ENCODE results near the gene TRIM28. TPM values are rescaled to one million over a fixed set of nuclear protein-coding genes. Genes with fewer than 3 reads are reported as not detected.

Gene TRIM28
- polyA plus RNA-seq, 3 donors: 16.2 to 234 (median 35.0) TPM

DNA sequence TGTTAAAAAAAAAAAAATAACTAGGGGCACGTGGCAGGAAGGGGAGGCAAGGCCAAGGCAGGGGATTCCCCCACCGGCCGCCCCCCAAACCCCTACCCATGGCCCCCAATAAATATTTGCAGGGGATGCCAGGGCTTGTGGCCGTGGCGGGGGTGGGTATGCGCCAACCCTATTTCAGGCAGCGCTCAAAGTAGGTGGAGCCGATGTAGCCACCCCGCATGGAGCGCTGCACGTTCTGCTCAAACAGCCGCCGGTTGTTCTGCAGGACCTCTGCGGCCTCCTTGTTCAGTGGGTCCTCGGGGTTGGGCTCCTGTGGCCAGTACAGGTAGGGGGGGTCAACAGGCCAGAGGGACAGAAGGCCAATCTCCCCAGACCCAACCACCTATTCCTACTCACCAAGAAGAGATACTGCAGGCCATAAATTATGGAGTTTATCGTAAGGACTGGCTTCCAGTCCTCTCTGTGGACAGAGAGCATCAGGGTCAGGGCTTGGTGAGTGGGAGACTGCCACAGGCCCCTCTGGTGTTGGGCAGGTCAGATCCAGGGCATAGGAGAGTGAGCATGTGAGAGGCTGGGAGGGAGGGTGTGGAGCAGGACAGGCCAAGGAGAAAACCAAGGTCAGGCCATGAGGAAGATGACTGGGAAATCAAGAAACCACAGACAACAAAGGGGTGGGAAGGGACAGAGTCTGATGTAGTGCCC, 12.2 kb downstream of the TRIM28 start:
- Histone ChIP-seq H4K20me1 (ENCODE audit: insufficient read depth, low read length) (peaks cover 20% of the 10 kb centered on the region), H3K27me3 (ENCODE audit: control insufficient read depth in 2 of 2, insufficient read depth in 2 of 2, low read length in 2 of 2) (peaks cover 0 to 4% of the 10 kb centered on the region in 2 donors), H3K4me3 (replicated peaks in 1 of 3; ENCODE audit: low read depth in 2 of 3, low read length in 3 of 3) (peak overlapping the region in 1 of 3 experiments; percentile 95), H3K79me2 (ENCODE audit: insufficient read depth, low read length) (peaks cover 52% of the 10 kb centered on the region), H3K27ac (ENCODE audit: low read depth in 1 of 2, low read length in 2 of 2) (peak overlapping the region; percentile 95 to 98), H3K9ac (ENCODE audit: insufficient read depth, low read length, poor library complexity, severe bottlenecking) (no peak overlapping the region), H2AFZ (ENCODE audit: insufficient read depth, low read depth, low read length, poor library complexity, severe bottlenecking) (no peak overlapping the region), H3K4me1 (ENCODE audit: control insufficient read depth in 1 of 2, insufficient read depth in 2 of 2, low read length in 2 of 2) (peaks cover 50 to 61% of the 10 kb centered on the region in 2 donors), H3K36me3 (replicated peaks in 1 of 2; ENCODE audit: control insufficient read depth in 1 of 2, insufficient read depth in 2 of 2, low read length in 2 of 2) (peaks cover 37 to 47% of the 10 kb centered on the region in 2 donors), H3K4me2 (replicated peaks; ENCODE audit: extremely low read depth, low read length, poor library complexity, severe bottlenecking) (peak overlapping the region; percentile 80), H3K9me3 (replicated peaks in 1 of 2; ENCODE audit: control insufficient read depth in 1 of 2, insufficient read depth in 1 of 2, low read length in 2 of 2) (no peaks in the 10 kb centered on the region)
- H3K27ac Mint-ChIP-seq: peak overlapping the region; percentile 82 to 99 (median 97)
- peak overlapping the region in 1 of 2 donors; percentile 10 for H3K4me3 Mint-ChIP-seq
- DNase-seq: no peak
- peaks cover 3 to 5% (median 4%) of the 10 kb centered on the region in 3 donors for H3K27me3 Mint-ChIP-seq (ENCODE audit: low read depth in 3 of 3)
- 96% methylated on average over 8 of the region's 16 CpGs for WGBS (ENCODE audit: insufficient coverage)
- TF ChIP-seq, protein P1, sequence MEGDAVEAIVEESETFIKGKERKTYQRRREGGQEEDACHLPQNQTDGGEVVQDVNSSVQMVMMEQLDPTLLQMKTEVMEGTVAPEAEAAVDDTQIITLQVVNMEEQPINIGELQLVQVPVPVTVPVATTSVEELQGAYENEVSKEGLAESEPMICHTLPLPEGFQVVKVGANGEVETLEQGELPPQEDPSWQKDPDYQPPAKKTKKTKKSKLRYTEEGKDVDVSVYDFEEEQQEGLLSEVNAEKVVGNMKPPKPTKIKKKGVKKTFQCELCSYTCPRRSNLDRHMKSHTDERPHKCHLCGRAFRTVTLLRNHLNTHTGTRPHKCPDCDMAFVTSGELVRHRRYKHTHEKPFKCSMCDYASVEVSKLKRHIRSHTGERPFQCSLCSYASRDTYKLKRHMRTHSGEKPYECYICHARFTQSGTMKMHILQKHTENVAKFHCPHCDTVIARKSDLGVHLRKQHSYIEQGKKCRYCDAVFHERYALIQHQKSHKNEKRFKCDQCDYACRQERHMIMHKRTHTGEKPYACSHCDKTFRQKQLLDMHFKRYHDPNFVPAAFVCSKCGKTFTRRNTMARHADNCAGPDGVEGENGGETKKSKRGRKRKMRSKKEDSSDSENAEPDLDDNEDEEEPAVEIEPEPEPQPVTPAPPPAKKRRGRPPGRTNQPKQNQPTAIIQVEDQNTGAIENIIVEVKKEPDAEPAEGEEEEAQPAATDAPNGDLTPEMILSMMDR (IDR thresholded peaks at IDR 0.05): no peak
- intact Hi-C loops (cut with micrococcal nuclease): no loop called here
- peaks cover 42 to 47% of the 10 kb centered on the region in 2 donors for H3K36me3 Mint-ChIP-seq
- H3K9me3 Mint-ChIP-seq: peaks cover 0 to 5% (median 0%) of the 10 kb centered on the region in 7 donors
- peaks cover 61% of the 10 kb centered on the region for H3K4me1 Mint-ChIP-seq

DNA sequence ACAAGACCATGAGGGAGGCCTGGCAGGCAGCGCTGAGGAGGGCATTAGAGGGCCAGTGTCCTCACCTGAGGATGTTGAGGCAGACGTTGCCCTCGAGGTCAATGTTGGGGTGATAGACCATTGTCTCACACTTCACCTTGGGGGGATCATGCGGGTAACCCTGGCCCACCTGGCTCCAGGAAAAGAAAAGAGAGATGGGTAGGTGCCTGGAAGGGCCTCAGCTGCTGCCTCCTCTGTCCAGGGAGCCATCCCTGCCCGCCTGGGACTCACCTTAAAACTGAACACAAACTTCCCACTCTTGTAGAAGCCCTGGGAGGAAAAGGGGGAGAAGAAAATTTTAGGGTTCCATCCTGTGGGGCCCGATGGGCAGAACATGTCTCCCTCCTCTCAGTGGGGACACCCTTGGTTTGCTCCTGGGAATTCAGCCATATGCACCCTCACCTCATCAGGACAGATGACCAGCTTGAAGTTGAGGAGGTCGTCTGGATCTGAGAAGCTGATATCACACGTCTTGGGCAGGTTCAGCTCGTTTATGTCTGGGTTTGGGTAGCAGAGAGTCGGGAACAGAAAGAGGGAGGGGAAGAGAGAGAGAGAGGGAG, 12.9 kb downstream of the TRIM28 start:
- H3K4me3 ChIP-seq (replicated peaks in 1 of 3; ENCODE audit: low read depth in 2 of 3, low read length in 3 of 3): peak overlapping the region in 1 of 3 experiments; percentile 95

More for the DNA sequence above, 12.9 kb downstream of the TRIM28 start:
- 80% methylated on average over 1 of the region's 10 CpGs for WGBS (ENCODE audit: insufficient coverage)
- Mint-ChIP-seq H3K36me3 (peaks cover 38 to 40% of the 10 kb centered on the region in 2 donors), H3K4me3 (peak overlapping the region in 1 of 2 donors; percentile 10), H3K27ac (peak overlapping the region; percentile 86 to 99 (median 97)), H3K27me3 (ENCODE audit: low read depth in 3 of 3) (peaks cover 10 to 11% (median 11%) of the 10 kb centered on the region in 3 donors), H3K4me1 (peaks cover 63% of the 10 kb centered on the region), H3K9me3 (peaks cover 0 to 8% (median 1%) of the 10 kb centered on the region in 7 donors)
- intact Hi-C loops (cut with micrococcal nuclease): no loop called here
- peak overlapping the region; percentile 94 for H3K9ac ChIP-seq (ENCODE audit: insufficient read depth, low read length, poor library complexity, severe bottlenecking)
- peaks cover 13% of the 10 kb centered on the region for H4K20me1 ChIP-seq (ENCODE audit: insufficient read depth, low read length)
- H3K36me3 ChIP-seq (replicated peaks in 1 of 2; ENCODE audit: control insufficient read depth in 1 of 2, insufficient read depth in 2 of 2, low read length in 2 of 2): peaks cover 31 to 41% of the 10 kb centered on the region in 2 donors
- no peak for DNase-seq
- peaks cover 0 to 4% of the 10 kb centered on the region in 2 donors for H3K9me3 ChIP-seq (replicated peaks in 1 of 2; ENCODE audit: control insufficient read depth in 1 of 2, insufficient read depth in 1 of 2, low read length in 2 of 2)
- peaks cover 52 to 63% of the 10 kb centered on the region in 2 donors for H3K4me1 ChIP-seq (ENCODE audit: control insufficient read depth in 1 of 2, insufficient read depth in 2 of 2, low read length in 2 of 2)
- peaks cover 6 to 11% of the 10 kb centered on the region in 2 donors for H3K27me3 ChIP-seq (ENCODE audit: control insufficient read depth in 2 of 2, insufficient read depth in 2 of 2, low read length in 2 of 2)
- H2AFZ ChIP-seq (ENCODE audit: insufficient read depth, low read depth, low read length, poor library complexity, severe bottlenecking): no peak overlapping the region
- TF ChIP-seq, protein P1 (IDR thresholded peaks at IDR 0.05): no peak
- H3K79me2 ChIP-seq (ENCODE audit: insufficient read depth, low read length): peaks cover 49% of the 10 kb centered on the region
- peak overlapping the region; percentile 95 to 98 for H3K27ac ChIP-seq (ENCODE audit: low read depth in 1 of 2, low read length in 2 of 2)
- H3K4me2 ChIP-seq (replicated peaks; ENCODE audit: extremely low read depth, low read length, poor library complexity, severe bottlenecking): peak overlapping the region; percentile 99
